Mucosa of rectum (tissue), 2 donors: ENCODE measurements around the gene TINAGL1.
A peak's percentile ranks its signal among the peaks of the same experiment; 100 is the strongest.

Experiments used
- H3K27ac ChIP-seq, 2 donors: one replicate each; pipeline ENCODE4 v1.7.0; 2013; ENCODE audit warnings: inconsistent platforms in 2 of 2, low read depth in 2 of 2, low read length in 2 of 2
- H3K27me3 ChIP-seq, 2 donors: one replicate each; pipeline ENCODE4 v1.7.0; 2013; ENCODE audit warnings: low read length in 2 of 2; ENCODE audit not compliant: control insufficient read depth in 2 of 2, insufficient read depth in 2 of 2
- H3K36me3 ChIP-seq, 2 donors: one replicate each; pipeline ENCODE4 v1.7.0; 2013; ENCODE audit warnings: low read length in 2 of 2; ENCODE audit not compliant: control insufficient read depth in 2 of 2, insufficient read depth in 2 of 2
- H3K4me1 ChIP-seq, 2 donors: one replicate each; pipeline ENCODE4 v1.7.0; 2013; ENCODE audit warnings: low read length in 2 of 2, mild to moderate bottlenecking in 1 of 2; ENCODE audit not compliant: control insufficient read depth in 2 of 2, insufficient read depth in 2 of 2
- H3K4me3 ChIP-seq, 2 donors: one replicate each; pipeline ENCODE4 v1.7.0; 2013; ENCODE audit warnings: low read length in 2 of 2
- H3K9ac ChIP-seq, 2 donors: one replicate each; pipeline ENCODE4 v1.7.0; 2013; ENCODE audit warnings: low read length in 2 of 2, low read depth in 1 of 2, mild to moderate bottlenecking in 1 of 2
- H3K9me3 ChIP-seq, 2 donors: one replicate each; pipeline ENCODE4 v1.7.0; 2013; ENCODE audit warnings: low read length in 2 of 2; ENCODE audit not compliant: control insufficient read depth in 2 of 2
- donor health status: healthy.
- donor health status: Normal muscosa, but diverticular disease.

TINAGL1 gene

GRCh38 chr1:31567956-31568570 is 8.3 kb upstream of the TINAGL1 start:
- no peak overlapping the region for H3K4me3 ChIP-seq
- H3K9ac ChIP-seq, result no peak overlapping the region
- no peaks in the 10 kb centered on the region for H3K27me3 ChIP-seq
- H3K4me1 ChIP-seq, result peaks cover 6 to 16% of the 10 kb centered on the region in 2 donors
- H3K9me3 ChIP-seq, result no peaks in the 10 kb centered on the region
- H3K36me3 ChIP-seq, result peaks cover 0 to 4% of the 10 kb centered on the region in 2 donors
- no peak overlapping the region for H3K27ac ChIP-seq

- Histone ChIP-seq H3K36me3 (peaks cover 0 to 4% of the 10 kb centered on the region in 2 donors), H3K9ac (no peak overlapping the region), H3K27me3 (no peaks in the 10 kb centered on the region), H3K27ac (no peak overlapping the region), H3K4me3 (no peak overlapping the region), H3K9me3 (no peaks in the 10 kb centered on the region), H3K4me1 (peaks cover 11 to 13% of the 10 kb centered on the region in 2 donors)
These were observed 7.3 kb upstream of the TINAGL1 start for GRCh38 chr1:31568895-31569595.

DNA sequence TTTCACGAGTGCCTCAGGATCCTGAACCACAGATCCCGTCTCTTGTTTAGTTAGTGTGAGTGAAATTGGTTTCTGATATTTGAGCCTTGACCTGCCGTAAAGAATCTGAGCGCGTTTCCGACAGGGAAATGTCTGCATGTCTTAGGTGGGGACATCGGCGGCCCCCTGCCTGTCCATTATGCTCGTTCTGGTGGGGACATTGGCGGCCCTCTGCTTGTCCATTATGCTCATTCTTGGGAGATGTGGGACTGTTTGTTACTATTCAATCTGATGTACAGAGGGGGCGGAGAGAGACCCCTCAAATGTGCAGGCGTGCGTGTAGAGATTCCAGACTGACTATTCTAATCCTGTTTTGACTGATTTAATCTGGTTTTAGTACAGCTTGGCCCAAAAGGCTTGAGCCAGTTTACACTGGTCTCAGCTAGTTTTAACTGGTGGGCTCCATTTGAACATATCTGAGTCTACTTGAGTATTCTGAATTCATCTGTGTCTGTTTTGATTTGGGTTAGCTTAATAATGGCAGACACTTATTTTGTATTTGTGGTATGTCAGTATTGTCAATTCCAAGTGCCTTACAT is 6.6 kb upstream of the TINAGL1 start:
- H3K9me3 ChIP-seq, result no peaks in the 10 kb centered on the region
- H3K27me3 ChIP-seq, result no peaks in the 10 kb centered on the region
- no peak overlapping the region for H3K9ac ChIP-seq
- peaks cover 0 to 4% of the 10 kb centered on the region in 2 donors for H3K36me3 ChIP-seq
- no peak overlapping the region for H3K4me3 ChIP-seq
- no peak overlapping the region for H3K27ac ChIP-seq
- peaks cover 13 to 18% of the 10 kb centered on the region in 2 donors for H3K4me1 ChIP-seq

DNA sequence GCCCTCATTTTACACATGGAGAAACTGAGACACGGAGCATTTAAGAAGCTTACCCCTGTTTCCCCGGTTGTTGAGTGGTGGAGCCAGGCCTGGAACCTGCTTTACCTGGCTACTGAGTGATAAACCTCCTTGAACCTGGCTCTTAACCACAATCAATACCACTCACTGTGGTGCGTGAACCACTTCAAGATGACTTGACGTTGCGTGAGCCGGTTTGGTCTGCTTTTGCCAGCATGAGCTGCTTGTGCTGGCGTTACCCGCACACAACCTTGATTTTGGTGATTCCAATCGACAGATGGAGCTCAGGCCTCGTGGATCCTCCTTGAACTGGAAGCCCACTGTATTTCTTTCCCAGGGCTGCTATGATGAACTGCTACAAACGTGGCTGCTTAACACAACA is 6.1 kb upstream of the TINAGL1 start:
- H3K4me1 ChIP-seq, result peaks cover 13 to 24% of the 10 kb centered on the region in 2 donors
- H3K27ac ChIP-seq, result no peak overlapping the region
- H3K27me3 ChIP-seq, result no peaks in the 10 kb centered on the region

DNA sequence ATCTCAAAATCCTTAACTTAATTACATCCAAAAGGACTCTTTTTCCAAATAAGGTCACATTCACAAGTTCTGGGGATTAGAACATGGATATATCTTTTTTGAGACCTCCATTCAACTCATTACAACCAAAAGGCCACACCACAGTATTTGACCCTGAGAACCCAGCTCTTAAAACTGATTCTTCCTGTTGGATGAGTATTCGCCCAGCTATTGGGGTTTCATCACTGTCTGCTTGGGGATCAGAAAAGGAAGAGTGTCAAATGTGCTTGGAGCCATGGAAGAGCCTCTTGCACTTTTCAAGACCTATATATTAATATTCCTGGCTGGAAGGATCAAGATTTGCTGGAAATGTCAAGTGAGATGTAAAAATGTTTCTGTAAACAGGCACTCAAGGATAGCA is 5.4 kb upstream of the TINAGL1 start:
- Histone ChIP-seq H3K27ac (no peak overlapping the region), H3K36me3 (peaks cover 0 to 4% of the 10 kb centered on the region in 2 donors), H3K9me3 (no peaks in the 10 kb centered on the region), H3K9ac (no peak overlapping the region), H3K4me3 (no peak overlapping the region), H3K4me1 (peaks cover 17 to 31% of the 10 kb centered on the region in 2 donors), H3K27me3 (no peaks in the 10 kb centered on the region)

More for the DNA sequence above, 6.1 kb upstream of the TINAGL1 start:
- Histone ChIP-seq H3K9ac (no peak overlapping the region), H3K9me3 (no peaks in the 10 kb centered on the region), H3K4me3 (no peak overlapping the region), H3K36me3 (peaks cover 0 to 4% of the 10 kb centered on the region in 2 donors)

GRCh38 chr1:31571340-31572295 is 4.7 kb upstream of the TINAGL1 start:
- H3K4me3 ChIP-seq, result no peak overlapping the region
- no peak overlapping the region for H3K9ac ChIP-seq
- no peaks in the 10 kb centered on the region for H3K9me3 ChIP-seq
- H3K27ac ChIP-seq, result no peak overlapping the region
- peaks cover 0 to 4% of the 10 kb centered on the region in 2 donors for H3K36me3 ChIP-seq
- H3K4me1 ChIP-seq, result peaks cover 20 to 36% of the 10 kb centered on the region in 2 donors
- no peaks in the 10 kb centered on the region for H3K27me3 ChIP-seq

GRCh38 chr1:31572323-31573104 is 3.8 kb upstream of the TINAGL1 start:
- Histone ChIP-seq H3K36me3 (peaks cover 0 to 4% of the 10 kb centered on the region in 2 donors), H3K4me1 (peaks cover 20 to 38% of the 10 kb centered on the region in 2 donors), H3K4me3 (no peak overlapping the region), H3K27ac (no peak overlapping the region), H3K9ac (no peak overlapping the region), H3K9me3 (no peaks in the 10 kb centered on the region), H3K27me3 (no peaks in the 10 kb centered on the region)

DNA sequence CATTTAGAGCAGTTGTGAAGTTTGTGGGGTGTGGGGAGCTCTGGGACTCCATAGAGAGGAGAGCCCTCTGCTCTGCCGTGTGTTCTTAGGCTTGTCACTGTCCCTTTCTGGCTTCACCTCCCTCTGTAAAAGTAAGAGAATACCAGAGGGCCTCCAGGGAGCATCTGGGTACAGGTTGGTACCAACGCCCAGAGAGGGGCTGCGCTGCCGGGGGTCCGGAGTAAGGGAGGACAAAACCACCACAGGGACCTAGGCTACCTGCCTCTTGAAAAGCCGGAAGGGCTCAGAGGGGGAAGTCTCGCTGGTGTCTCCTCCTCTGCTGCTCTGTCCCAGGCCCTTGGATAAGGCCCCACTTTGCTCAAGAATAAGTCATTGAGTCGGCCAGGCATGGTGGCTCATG is 3.1 kb upstream of the TINAGL1 start:
- H3K36me3 ChIP-seq, result peaks cover 0 to 4% of the 10 kb centered on the region in 2 donors
- H3K4me3 ChIP-seq, result peak overlapping the region in 1 of 2 donors; percentile 22
- H3K27ac ChIP-seq, result peak overlapping the region in 1 of 2 donors; percentile 61
- H3K9me3 ChIP-seq, result no peaks in the 10 kb centered on the region
- H3K4me1 ChIP-seq, result peaks cover 20 to 42% of the 10 kb centered on the region in 2 donors
- no peak overlapping the region for H3K9ac ChIP-seq
- no peaks in the 10 kb centered on the region for H3K27me3 ChIP-seq

- peak overlapping the region; percentile 97 for H3K27ac ChIP-seq
- H3K36me3 ChIP-seq, result peaks cover 4 to 6% of the 10 kb centered on the region in 2 donors
- H3K4me1 ChIP-seq, result peaks cover 27 to 51% of the 10 kb centered on the region in 2 donors
- peak overlapping the region; percentile 29 to 87 for H3K9ac ChIP-seq
- no peaks in the 10 kb centered on the region for H3K9me3 ChIP-seq
- no peaks in the 10 kb centered on the region for H3K27me3 ChIP-seq
- peak overlapping the region; percentile 44 to 59 for H3K4me3 ChIP-seq
These were observed 1.5 kb upstream of the TINAGL1 start for GRCh38 chr1:31574749-31575368.
